Stimulated activated CD8-positive, alpha-beta memory T cell treated with anti-CD3 and anti-CD28 coated beads, Interleukin-15, amount 100 ng/mL, for 4 hours (primary cell): Measurements from ENCODE around the gene LRRC75A.
"Not testable (repeated sequence)": the region's sequence is repeated elsewhere in the genome, so short reads cannot be mapped to it uniquely, and the experiment has no call there.

Experiments used
- DNase-seq, 2 donors: peaks; one replicate each; pipeline ENCODE4 v3.0.0-alpha.2; 2020; ENCODE audit warnings: low read depth in 2 of 2

LRRC75A gene

GRCh38 chr17:16491703-16492612, at the start of gene LRRC75A:
Gene LRRC75A, minus strand, starts transcription at chr17:16492193. Its CDS starts 203 bp downstream, at chr17:16491990.
- peak; percentile 14 to 47 for DNase-seq

- no peak for DNase-seq
Observed at GRCh38 chr17:16537130-16537458, 45.1 kb upstream of the LRRC75A start.

- DNase-seq = no peak
Observed at GRCh38 chr17:16534236-16534635, 42.2 kb upstream of the LRRC75A start.

GRCh38 chr17:16529906-16530305, 37.9 kb upstream of the LRRC75A start:
- no peak for DNase-seq

DNA sequence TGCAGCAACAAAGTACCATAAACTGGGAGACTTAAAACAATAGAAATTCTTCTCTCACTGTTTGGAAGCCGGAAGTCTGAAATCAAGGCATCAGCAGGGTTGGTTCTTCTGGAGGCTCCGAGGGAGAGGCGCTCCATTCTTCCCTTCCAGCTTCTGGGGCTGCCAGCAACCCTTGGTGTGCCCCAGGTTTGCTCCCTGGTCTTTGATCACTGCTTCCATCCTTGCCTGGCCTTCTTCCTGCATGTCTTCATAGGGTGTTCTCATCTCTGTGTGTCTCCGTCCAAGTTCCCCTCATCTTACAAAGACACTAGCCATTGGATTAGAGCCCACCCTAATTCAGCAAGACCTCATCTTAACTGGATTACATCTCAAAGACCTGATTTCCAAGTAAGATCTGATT, 35.3 kb upstream of the LRRC75A start:
- no peak for DNase-seq

GRCh38 chr17:16525556-16525955, 33.6 kb upstream of the LRRC75A start:
- DNase-seq = not testable (repeated sequence)

- peak in 1 of 2 donors; percentile 26 for DNase-seq
Observed at GRCh38 chr17:16521070-16521727, 29.2 kb upstream of the LRRC75A start.

- no peak for DNase-seq
Observed at GRCh38 chr17:16519021-16519420, 27.0 kb upstream of the LRRC75A start.

- DNase-seq = no peak
Observed at GRCh38 chr17:16517477-16517876, 25.5 kb upstream of the LRRC75A start.

DNA sequence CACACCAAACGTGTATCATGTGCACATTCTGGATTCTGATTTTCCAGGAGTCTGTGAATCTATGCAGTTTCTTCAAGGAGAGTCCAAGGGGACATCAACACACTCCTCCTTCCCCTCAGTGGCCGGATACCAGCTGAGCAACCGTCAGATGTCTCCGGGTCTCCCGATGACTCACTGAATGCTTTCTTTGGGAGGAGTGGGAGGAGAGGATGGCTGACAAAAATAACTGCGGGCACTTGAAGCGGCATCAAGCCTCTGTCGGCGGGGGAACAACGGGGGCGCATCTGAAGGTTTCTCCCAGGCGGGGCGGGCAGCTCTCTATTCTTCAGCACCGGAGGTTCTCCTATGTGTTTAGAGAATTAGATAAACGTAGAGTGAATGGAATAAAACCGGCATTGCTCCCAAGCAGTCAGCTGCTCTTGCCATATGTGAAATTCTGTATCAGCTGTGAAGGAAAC, 24.6 kb upstream of the LRRC75A start:
- no peak for DNase-seq

DNA sequence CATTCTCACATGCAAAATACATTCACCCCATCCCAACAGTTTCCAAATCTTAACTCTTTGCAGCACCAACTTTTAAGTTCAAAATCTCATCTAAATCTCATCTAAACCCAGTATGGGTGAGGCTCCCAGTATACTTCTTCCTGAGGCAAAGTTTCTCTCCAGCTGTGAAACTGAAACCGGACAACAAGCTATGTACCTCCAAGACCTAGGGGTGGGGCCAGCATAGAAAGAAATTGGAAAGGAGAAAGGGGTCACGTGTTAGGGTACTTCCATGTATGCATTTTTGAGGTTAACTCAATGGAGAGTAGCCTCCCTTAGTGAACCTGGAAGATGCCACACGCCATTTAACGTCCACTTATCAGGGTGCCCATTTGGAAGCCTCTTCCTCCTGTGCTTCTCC, 23.9 kb upstream of the LRRC75A start:
- DNase-seq = no peak

- no peak for DNase-seq
Observed at GRCh38 chr17:16513873-16514272, 21.9 kb upstream of the LRRC75A start.

GRCh38 chr17:16512011-16512410, 20.0 kb upstream of the LRRC75A start:
- no peak for DNase-seq

DNA sequence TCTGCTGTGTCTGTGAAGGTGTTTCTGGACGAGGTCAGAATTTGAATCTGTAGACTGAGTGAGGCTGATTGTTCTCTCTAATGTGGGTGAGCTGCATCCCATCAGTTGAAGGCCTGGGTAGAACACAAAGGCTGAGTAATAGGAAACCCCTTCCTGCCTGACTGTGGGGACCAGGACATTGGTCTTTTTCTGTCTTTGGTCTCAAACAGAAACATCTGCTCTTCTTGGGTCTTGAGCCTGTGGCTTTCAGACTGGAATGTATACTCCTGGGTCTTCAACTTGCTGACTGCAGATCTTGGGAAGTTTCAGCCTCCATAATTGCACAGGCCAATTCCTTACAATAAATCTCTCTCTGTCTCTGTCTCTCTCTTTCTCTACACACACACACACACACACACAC, 19.6 kb upstream of the LRRC75A start:
- no peak for DNase-seq

- no peak for DNase-seq
Observed at GRCh38 chr17:16507918-16508533, 16.0 kb upstream of the LRRC75A start.

DNA sequence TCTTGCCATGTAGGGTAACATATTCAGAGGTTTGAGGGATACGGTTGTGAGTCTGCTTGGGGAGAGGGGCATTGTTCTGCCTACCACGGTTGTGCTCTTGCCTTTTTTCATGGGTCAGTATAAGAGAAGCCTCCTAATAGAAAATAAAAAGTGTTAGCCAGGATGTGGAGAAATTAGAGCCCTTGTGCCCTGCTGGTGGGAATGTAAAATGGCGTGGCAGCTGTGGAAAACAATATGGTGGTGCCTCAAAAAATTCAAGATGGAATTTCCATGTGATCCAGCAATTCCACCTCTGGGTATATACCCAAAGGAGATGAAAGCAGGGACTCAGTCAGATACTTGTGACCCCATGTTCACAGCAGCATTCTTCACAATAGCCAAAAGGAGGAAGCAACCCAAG, 14.2 kb upstream of the LRRC75A start:
- DNase-seq = no peak

GRCh38 chr17:16504984-16505383, 13.0 kb upstream of the LRRC75A start:
- DNase-seq = no peak

DNA sequence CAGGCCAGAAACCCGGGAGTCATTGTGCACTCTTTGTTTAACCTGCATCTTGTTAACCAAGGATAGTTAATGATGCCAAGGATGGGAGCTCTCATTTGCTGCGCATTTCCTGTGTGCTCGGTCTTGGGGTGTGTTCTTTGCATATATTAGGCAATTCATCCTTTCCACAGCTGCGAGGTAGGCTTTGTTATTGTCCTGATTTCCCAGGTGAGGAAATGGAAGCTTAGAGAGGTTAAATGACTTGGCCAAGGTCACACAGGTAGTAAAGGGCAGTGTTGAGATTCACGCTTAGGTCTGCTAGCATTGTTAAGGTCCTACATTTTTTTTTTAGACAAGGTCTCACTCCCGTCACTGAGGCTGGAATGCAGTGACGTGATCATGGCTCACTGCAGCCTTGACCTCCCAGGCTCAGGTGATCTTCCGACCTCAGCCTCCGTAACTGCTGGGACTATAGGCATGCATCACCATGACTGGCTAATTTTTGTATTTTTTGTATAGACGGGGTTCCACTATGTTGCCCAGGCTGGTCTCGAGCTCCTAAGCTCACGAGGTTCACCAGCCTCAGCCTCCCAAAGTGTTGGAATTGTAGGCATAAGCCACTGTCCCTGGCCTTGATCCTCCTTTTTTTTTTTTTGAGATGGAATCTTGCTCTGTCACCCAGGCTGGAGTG, 5.0 kb upstream of the LRRC75A start:
- no peak for DNase-seq

DNA sequence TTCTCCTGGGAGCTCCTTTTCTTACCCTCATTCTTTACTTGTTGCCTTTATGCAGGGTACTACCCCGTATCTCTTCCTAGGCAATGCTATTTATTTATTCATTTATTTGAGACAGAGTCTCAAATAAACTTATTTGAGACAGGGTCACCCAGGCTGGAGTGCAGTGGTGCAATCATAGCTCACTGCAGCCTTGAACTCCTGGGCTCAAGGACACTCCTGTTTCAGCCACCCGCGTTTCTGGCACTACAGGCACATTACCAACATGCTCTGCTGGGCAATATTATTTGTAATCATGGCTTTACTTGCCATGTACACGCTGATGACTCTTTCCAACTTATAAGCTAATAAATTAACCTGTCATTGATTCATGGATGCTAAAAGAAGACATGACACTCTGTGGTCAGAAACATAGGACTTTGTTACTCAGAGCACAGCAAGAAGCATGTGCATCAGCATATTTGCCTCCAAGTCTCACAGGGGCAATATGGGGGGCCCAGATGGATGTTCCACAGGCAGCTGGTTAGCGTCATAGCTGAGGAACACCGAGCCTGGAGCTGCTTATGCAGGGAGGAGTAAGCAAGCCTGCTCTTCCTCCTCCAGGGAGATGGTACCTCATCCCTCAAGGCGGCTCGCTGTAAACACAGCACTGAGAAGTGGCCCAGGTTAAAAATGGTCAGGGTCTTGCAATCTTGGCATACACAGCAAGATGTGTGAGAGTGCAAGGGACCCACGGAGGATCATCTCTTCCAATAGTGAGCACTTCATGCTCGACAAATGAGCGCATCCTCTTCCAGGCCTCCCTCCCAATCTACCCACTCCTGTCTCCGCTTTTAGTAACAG, 4.2 kb upstream of the LRRC75A start:
- no peak for DNase-seq

DNA sequence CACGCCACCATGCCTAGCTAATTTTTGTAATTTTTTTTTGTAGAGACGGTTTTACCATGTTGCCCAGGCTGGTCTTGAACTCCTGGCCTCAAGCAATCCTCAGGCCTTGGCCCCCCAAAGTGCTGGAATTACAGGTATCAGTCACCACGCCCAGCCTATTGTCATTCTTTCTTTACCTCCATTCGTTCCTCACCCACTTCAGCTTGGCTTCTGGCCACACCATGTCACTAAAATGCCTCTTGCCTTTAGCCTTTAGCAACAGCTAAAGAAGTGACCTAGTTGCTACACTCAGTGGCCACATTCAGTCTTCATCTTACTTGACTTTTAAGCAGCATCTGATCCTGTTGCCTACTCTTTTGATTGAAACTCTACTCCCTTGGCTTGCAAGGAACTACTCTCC, 3.6 kb upstream of the LRRC75A start:
- no peak for DNase-seq

- DNase-seq = no peak
Observed at GRCh38 chr17:16494059-16494458, 2.1 kb upstream of the LRRC75A start.
